ENCODE results near the gene LRP1B.
A peak's percentile ranks its signal among the peaks of the same experiment; 100 is the strongest.

The LRP1B gene

DNA sequence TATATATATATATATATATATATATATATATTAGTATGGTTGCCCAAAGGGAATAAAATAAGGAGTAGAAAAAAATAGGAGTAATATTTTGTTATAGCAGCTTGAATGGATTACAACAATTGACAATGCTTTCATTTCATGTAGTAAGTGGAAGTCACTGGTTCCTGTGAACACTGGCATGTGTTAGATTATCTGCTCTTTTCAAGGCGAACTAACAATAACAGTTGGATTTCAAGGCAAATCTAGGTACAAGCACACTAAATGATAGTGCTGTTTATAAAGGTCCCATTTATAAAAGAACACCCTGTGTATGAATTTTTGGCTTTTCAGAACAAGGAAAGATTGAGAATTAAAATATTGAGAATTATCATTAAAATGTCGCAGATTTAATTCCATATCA is 1535.7 kb downstream of the LRP1B start:
- TF ChIP-seq JUND (IDR thresholded peaks at IDR 0.05; ENCODE audit: low read depth): no peak
- in situ Hi-C loops (cut with HindIII; ENCODE audit: low pct_unique_long_range_greater_than_20kb, low sequenced_read_pairs): no loop called here
- no peak for DNase-seq (ENCODE audit: low read depth in 1 of 2, low spot score in 1 of 2)

DNA sequence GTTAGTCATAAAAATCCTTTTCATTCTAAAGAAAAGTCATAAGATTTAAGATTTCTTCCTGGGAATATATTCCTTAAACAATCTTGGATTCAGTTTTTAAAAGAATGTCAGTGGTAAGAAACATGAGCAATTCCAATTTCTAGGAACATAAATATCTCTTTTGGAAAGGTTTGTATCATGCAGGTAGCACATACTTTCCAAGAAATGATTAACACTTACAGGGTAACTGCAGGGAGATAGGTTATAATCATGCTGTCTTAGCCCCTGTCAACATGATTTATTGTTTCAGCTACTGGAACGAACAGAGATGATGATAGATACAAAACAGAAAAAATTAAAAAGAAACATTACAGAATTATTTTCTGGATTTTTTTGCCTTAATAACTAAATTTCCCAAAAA is 1537.7 kb downstream of the LRP1B start:
- no peak for TF ChIP-seq JUND (IDR thresholded peaks at IDR 0.05; ENCODE audit: low read depth)
- in situ Hi-C loops (cut with HindIII; ENCODE audit: low pct_unique_long_range_greater_than_20kb, low sequenced_read_pairs): no loop called here
- DNase-seq (ENCODE audit: low read depth in 1 of 2, low spot score in 1 of 2): no peak

DNA sequence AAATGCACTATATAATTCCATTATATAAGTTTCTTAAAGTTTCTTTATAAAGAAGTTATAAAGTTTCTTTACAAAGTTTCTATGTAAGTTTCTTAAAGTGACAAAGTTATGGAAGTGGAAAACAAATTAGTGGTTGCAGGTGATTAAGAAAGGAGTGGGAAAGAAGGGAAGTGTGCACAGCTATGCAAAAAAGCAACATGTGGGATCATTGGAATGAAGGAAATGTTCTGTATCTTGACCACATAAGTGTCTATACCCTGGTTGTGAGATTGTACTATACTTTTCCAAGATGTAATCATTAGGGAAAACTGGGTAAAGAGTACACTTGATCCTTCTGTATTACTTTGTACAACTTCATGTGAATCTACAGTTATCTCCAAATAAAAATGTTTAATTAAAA is 1541.1 kb downstream of the LRP1B start:
- no peak for TF ChIP-seq JUND (IDR thresholded peaks at IDR 0.05; ENCODE audit: low read depth)
- no peak for DNase-seq (ENCODE audit: low read depth in 1 of 2, low spot score in 1 of 2)
- in situ Hi-C loops (cut with HindIII; ENCODE audit: low pct_unique_long_range_greater_than_20kb, low sequenced_read_pairs): no loop called here

DNA sequence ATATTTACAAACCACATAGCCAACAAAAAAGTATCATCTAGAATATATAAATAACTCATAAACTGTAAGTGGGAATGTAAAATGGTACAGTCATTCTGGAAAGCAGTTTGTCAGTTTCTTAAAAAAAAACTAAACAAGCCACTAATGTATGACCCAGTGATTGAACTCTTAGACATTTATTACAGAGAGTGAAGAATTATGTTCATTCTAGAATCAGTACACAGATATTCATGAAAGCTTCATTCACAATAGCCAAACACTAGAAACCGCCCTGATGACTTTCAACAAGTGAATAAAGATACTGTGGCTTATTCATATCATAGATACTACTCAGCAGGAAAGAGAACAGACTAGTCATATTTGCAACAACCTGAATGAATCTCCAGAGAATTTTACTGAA is 1541.5 kb downstream of the LRP1B start:
- TF ChIP-seq JUND (IDR thresholded peaks at IDR 0.05; ENCODE audit: low read depth): no peak
- no peak for DNase-seq (ENCODE audit: low read depth in 1 of 2, low spot score in 1 of 2)
- in situ Hi-C loops (cut with HindIII; ENCODE audit: low pct_unique_long_range_greater_than_20kb, low sequenced_read_pairs): no loop called here

DNA sequence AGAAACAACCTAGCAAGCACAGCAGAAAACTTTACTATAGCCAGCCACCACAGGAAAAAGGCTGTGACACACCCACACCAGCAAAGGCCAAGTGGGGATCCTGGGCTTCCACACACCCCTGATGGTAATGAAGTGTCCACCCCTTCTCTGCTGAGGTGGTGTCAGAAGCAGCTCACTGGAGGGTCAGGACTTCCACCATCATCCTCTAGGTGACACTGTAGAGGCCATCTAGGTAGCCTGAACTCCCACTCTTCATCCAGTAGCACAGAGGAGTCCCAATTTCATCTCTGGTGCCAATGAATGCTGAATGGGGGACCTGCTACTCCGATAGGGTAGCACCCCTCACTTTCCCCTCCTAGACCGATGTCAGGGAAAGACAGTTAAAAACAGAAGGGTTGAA is 1544.4 kb downstream of the LRP1B start:
- peak; percentile 1 to 65 for DNase-seq (ENCODE audit: low read depth in 1 of 2, low spot score in 1 of 2)
- no peak for TF ChIP-seq JUND (IDR thresholded peaks at IDR 0.05; ENCODE audit: low read depth)
- in situ Hi-C loops (cut with HindIII; ENCODE audit: low pct_unique_long_range_greater_than_20kb, low sequenced_read_pairs): no loop called here

DNA sequence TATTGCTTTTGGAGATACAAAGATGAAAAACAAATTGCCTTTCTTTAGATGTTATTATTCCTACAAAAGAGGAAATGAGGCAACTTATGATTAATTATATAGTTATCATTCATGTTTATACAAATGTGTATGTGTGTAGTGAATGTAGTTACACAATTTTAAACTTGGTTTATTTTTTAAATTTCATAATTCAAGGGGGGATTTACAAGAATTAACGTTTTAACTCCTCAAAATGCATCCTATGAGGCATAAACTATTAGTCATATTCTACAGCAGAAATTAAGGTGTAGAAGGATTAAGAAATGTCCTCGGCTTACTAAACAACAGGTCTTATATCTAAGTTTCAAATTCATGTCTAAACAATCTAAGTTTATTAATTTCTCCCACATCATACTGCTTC is 1545.8 kb downstream of the LRP1B start:
- in situ Hi-C loops (cut with HindIII; ENCODE audit: low pct_unique_long_range_greater_than_20kb, low sequenced_read_pairs): no loop called here
- TF ChIP-seq JUND (IDR thresholded peaks at IDR 0.05; ENCODE audit: low read depth): no peak
- DNase-seq (ENCODE audit: low read depth in 1 of 2, low spot score in 1 of 2): no peak

DNA sequence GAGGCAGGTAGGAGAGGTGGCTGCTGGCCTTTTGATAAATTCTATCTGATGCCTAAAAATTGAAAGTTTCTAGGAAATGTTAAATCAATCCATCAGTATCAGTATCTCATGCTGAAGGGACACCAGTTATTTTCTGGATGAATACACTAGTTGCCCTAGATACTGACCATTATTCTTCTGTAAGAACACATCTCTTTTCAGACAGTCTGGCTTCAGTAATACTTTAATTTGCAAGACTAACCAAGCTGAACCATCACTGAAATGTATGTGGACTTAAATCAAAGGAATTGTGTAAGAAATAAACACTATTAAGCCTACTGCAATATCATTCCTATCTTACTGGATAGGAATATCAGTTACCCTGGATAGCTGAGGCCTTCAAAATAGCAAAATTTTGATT is 1546.3 kb downstream of the LRP1B start:
- DNase-seq (ENCODE audit: low read depth in 1 of 2, low spot score in 1 of 2): no peak
- no peak for TF ChIP-seq JUND (IDR thresholded peaks at IDR 0.05; ENCODE audit: low read depth)
- in situ Hi-C loops (cut with HindIII; ENCODE audit: low pct_unique_long_range_greater_than_20kb, low sequenced_read_pairs): no loop called here

DNA sequence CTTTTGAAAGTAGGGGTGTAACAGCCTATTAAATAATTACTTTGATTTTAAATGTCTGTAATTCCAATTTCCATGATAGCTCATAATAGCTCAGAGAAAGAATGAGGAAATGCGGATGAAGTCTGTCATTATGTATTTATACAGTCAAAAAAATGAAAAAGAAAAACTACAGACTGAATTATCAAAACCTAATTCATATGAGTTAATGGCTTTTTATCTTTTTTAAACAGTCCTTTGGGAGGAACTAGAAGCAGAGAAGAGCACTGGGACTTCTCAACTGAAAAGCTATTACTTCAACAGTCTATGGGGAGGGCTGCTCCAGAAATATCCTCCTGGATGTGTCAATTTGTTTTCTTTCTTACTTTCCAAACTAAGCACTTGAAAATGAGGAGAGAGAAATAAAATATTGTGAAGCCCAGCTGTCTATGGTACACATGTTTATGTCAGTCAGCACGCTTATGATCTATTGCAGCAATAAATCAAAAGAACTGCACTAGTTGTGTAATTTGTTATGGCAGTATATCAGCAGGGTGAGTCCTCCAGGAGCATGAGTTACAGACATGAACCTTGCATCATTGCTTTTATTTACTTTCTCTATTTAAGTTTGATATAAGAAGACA is 1550.2 kb downstream of the LRP1B start:
- no peak for DNase-seq (ENCODE audit: low read depth in 1 of 2, low spot score in 1 of 2)
- in situ Hi-C loops (cut with HindIII; ENCODE audit: low pct_unique_long_range_greater_than_20kb, low sequenced_read_pairs): no loop called here
- TF ChIP-seq JUND (IDR thresholded peaks at IDR 0.05; ENCODE audit: low read depth): no peak

DNA sequence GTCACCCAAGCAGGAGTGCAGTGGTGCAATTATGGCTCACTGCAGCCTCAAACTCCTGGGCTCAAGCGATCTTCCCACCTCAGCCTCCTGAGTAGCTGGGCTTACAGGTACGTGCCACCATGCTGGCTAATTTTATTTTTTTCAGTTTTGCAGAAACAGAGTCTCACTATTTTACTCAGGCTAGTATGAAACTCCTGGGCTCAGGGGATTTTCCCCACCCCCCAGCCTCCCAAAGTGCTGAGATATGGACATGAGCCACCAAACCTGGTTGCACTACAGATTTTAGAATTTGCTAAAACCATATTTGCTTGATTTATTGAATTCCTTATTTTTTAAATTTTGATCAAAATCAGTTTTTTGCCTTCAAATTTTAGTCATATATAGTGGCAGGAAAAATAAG is 1553.4 kb downstream of the LRP1B start:
- TF ChIP-seq JUND (IDR thresholded peaks at IDR 0.05; ENCODE audit: low read depth): no peak
- no peak for DNase-seq (ENCODE audit: low read depth in 1 of 2, low spot score in 1 of 2)
- in situ Hi-C loops (cut with HindIII; ENCODE audit: low pct_unique_long_range_greater_than_20kb, low sequenced_read_pairs): no loop called here

DNA sequence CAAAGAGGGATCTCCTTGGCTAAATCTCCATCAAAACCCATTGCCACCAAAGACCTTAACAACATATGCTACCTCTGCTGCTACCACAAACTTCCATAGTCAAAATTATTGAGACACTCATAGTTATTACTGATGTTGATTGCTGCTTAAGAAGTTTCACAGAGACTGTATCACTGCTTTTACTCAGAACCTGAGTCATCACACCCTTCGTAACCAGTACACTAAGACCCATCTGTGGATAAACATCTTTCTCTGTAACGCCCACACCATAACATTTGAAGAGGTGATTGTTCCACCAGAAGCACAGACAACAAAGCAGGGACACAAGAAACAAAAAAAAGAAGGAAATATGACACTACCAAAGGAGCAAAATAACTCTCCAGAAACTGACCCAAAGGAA is 1563.1 kb downstream of the LRP1B start:
- DNase-seq (ENCODE audit: low read depth in 1 of 2, low spot score in 1 of 2): no peak
- in situ Hi-C loops (cut with HindIII; ENCODE audit: low pct_unique_long_range_greater_than_20kb, low sequenced_read_pairs): no loop called here
- no peak for TF ChIP-seq JUND (IDR thresholded peaks at IDR 0.05; ENCODE audit: low read depth)

DNA sequence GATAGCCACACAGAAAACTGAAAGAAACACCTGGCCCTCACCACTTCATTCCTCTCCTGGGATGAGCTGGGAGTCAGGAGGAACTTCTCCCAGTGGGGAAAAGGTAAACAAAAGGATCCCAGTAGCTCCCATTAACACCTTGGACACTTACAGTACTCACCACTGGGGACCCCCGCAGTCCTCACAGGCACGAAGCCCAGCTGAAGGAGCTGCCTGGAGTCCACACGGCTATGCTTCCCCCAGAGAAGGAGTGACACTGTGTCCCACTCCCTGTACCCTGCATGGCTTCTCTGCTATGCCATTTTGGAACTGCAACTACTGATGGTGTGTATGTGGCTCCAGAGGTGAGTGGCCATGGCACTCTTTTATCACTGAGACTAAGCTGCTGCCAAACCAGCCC is 1565.1 kb downstream of the LRP1B start:
- DNase-seq (ENCODE audit: low read depth in 1 of 2, low spot score in 1 of 2): no peak
- in situ Hi-C loops (cut with HindIII; ENCODE audit: low pct_unique_long_range_greater_than_20kb, low sequenced_read_pairs): no loop called here
- no peak for TF ChIP-seq JUND (IDR thresholded peaks at IDR 0.05; ENCODE audit: low read depth)

DNA sequence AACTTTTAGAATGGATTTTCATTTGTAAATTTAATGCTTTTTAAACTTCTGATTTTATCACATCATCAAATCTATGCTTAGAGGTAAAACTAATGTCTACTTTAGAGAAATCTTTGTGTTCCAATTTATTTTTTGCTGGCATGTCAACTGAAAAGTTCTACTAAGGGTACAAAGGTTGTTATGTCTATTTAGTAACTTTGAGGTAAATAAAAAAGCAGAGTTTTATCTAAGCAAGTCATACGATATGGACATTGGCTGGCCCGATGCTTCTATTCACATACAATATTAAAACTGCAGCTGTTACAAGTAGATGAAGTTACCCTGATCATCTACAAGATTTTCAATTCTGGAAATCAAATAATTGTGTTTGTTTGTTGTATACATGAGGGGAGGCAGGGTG is 1575.1 kb downstream of the LRP1B start:
- in situ Hi-C loops (cut with HindIII; ENCODE audit: low pct_unique_long_range_greater_than_20kb, low sequenced_read_pairs): no loop called here
- DNase-seq (ENCODE audit: low read depth in 1 of 2, low spot score in 1 of 2): no peak
- TF ChIP-seq JUND (IDR thresholded peaks at IDR 0.05; ENCODE audit: low read depth): no peak

DNA sequence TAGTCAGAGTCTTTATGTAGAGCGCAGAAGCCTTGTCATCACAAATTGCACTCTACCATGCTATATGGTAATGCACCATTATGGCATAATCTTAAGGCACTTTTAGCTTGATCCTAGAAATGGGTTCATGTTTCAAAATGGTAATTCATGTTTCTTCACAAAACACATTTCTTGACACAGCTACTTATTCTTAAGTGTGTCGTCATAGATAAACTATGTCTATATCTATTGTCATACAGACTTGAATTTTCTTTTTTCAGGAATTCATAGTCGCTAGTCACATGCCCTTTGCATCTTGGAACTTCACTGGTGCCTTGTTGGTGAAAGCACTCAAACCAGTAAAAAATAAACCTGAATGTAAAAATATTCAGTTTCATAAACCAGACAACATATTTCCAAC is 1578.2 kb downstream of the LRP1B start:
- in situ Hi-C loops (cut with HindIII; ENCODE audit: low pct_unique_long_range_greater_than_20kb, low sequenced_read_pairs): no loop called here
- no peak for TF ChIP-seq JUND (IDR thresholded peaks at IDR 0.05; ENCODE audit: low read depth)
- no peak for DNase-seq (ENCODE audit: low read depth in 1 of 2, low spot score in 1 of 2)

DNA sequence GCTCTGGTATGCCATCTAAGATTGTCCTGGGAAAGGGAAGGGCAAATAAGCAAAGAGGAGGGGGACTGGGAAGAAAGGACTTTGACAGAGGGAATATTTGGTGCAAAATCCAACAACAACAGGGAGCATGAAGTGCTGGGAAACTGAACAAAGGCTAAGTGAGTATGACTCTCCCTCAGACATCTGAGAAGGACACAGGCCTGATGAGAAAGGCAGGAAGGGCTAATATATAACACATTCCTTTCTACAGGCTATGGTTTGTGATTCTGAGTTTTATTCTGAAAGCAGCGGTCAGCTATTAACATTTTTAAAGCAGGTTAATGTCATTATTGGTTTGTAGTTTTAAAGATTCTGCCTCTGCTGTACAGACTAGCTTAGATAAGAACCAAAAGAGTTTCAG is 1579.5 kb downstream of the LRP1B start:
- in situ Hi-C loops (cut with HindIII; ENCODE audit: low pct_unique_long_range_greater_than_20kb, low sequenced_read_pairs): no loop called here
- no peak for TF ChIP-seq JUND (IDR thresholded peaks at IDR 0.05; ENCODE audit: low read depth)
- DNase-seq (ENCODE audit: low read depth in 1 of 2, low spot score in 1 of 2): no peak

Measured in T47D (cell line).